Stomach (tissue), 9 donors: ENCODE results near the gene STK11IP. TPM values are rescaled to one million over a fixed set of nuclear protein-coding genes. Genes with fewer than 3 reads are reported as not detected.

Experiments used
- DNase-seq, 2 donors: peaks; one replicate each; pipeline versions ENCODE4 v3.0.0 to v3.0.0-alpha.2; 2013 to 2019
- H3K27ac ChIP-seq, 5 donors: fragments of 200-600 bp in 4 of 5; sonication (generic) in 4 of 5; one replicate each; pipeline ENCODE4 v1.5.1; 2013 to 2019; ENCODE audit warnings: mild to moderate bottlenecking in 1 of 5, moderate library complexity in 1 of 5
- H3K27me3 ChIP-seq, 3 donors: fragments of 200-600 bp; sonication (generic); one replicate each; pipeline ENCODE4 v1.5.1; 2017 to 2019; ENCODE audit warnings: mixed run types in 1 of 3
- H3K36me3 ChIP-seq, 4 donors: fragments of 200-600 bp; sonication (generic); 1 replicate in 3 of 4; 2 replicates in 1 of 4; pipeline ENCODE4 v1.5.1; 2016 to 2019
- H3K4me1 ChIP-seq, 4 donors: fragments of 200-600 bp; sonication (generic); one replicate each; pipeline ENCODE4 v1.5.1; 2016 to 2019
- H3K4me3 ChIP-seq, 4 donors: fragments of 200-600 bp; sonication (generic) in 3 of 4; one replicate each; pipeline ENCODE4 v1.5.1; 2016 to 2019; ENCODE audit warnings: mild to moderate bottlenecking in 1 of 4
- H3K9me3 ChIP-seq, 4 donors: fragments of 200-600 bp; sonication (generic); one replicate each; pipeline ENCODE4 v1.5.1; 2016 to 2019
- CTCF ChIP-seq, 7 experiments: fragments of 450-650 bp in 4 of 7; fragments of 200-600 bp in 3 of 7; sonication (generic) in 3 of 7; IDR thresholded peaks; one replicate each; pipeline ENCODE4 v1.5.1; 2016 to 2019; ENCODE audit warnings: antibody characterized with exemption in 7 of 7, control low read depth in 2 of 7, mild to moderate bottlenecking in 1 of 7
- EP300 ChIP-seq: sonication (generic); formaldehyde crosslinking; IDR thresholded peaks from one replicate; pipeline ENCODE4 v1.6.1; 2017; ENCODE audit warnings: antibody characterized with exemption
- POLR2A ChIP-seq, 4 donors: fragments of 450-650 bp; IDR thresholded peaks; one replicate each; pipeline ENCODE4 v1.6.1; 2016; ENCODE audit warnings: antibody characterized with exemption in 4 of 4, control low read depth in 2 of 4, mild to moderate bottlenecking in 1 of 4, moderate library complexity in 1 of 4
- POLR2AphosphoS5 ChIP-seq, 3 donors: sonication (generic); formaldehyde crosslinking; IDR thresholded peaks; one replicate each; pipeline ENCODE4 v1.6.1; 2016; ENCODE audit warnings: antibody characterized with exemption in 3 of 3
- WGBS, 5 donors: extraction: QIAGEN DNeasy Blood & Tissue Kit in 3 of 5; methylation state at CpG; one replicate each; pipeline versions ENCODE4 v1.1.5 to v1.1.7; 2013 to 2018; 5-methylcytosine and 5-hydroxymethylcytosine counted together
- intact Hi-C: fragments of 100-400 bp; cut with DNase I; formaldehyde crosslinking; loops from one replicate; pipeline ENCODE4 v1.15.1; 2023; ENCODE audit warnings: low total_unique reads
- polyA plus RNA-seq, 3 donors: library from polyadenylated mRNA; stranded (reverse); fragments of 200-250 nt; gene quantifications; one replicate each; pipeline ENCODE4 v1.2.3, GENCODE V29; 2013
- total RNA-seq, 5 donors: library from RNA; depleted of rRNA; stranded (reverse); fragments of >200 nt; gene quantifications; one replicate each; pipeline versions ENCODE4 v1.1.0 to v1.2.3, GENCODE V29; 2014 to 2016
- donor health status: healthy with polysubstance abuse.
- donor health status: Bipolar disorder and iron deficiency.
- donor health status: healthy.

STK11IP gene
- total and polyA plus RNA-seq, 8 donors, result 6.8 to 89.5 (median 14.6) TPM

GRCh38 chr2:219578811-219579613, 18.6 kb upstream of the STK11IP start:
- DNase-seq, result no peak
- no peak overlapping the region for H3K4me3 ChIP-seq
- H3K27ac ChIP-seq, result no peak overlapping the region
- TF ChIP-seq CTCF (IDR thresholded peaks at IDR 0.05), result no peak
- no peak for TF ChIP-seq POLR2AphosphoS5 (IDR thresholded peaks at IDR 0.05)
- TF ChIP-seq POLR2A (IDR thresholded peaks at IDR 0.05), result no peak
- TF ChIP-seq EP300, result no peak
- peaks cover 0 to 42% (median 6%) of the 10 kb centered on the region in 3 donors for H3K27me3 ChIP-seq
- no peaks in the 10 kb centered on the region for H3K36me3 ChIP-seq
- 74 to 84% (median 79%) methylated on average over 8 of the region's 8 CpGs for WGBS, 5 donors
- H3K9me3 ChIP-seq, result no peaks in the 10 kb centered on the region
- intact Hi-C loops, result no loop called here
- peaks cover 0 to 4% (median 0%) of the 10 kb centered on the region in 4 donors for H3K4me1 ChIP-seq

- 59 to 100% (median 74%) methylated on average over 1 to 2 of the region's 2 CpGs for WGBS, 5 donors
- intact Hi-C loops, result no loop called here
- H3K27me3 ChIP-seq, result peaks cover 0 to 30% (median 6%) of the 10 kb centered on the region in 3 donors
- H3K36me3 ChIP-seq, result no peaks in the 10 kb centered on the region
- H3K4me1 ChIP-seq, result peaks cover 0 to 4% (median 0%) of the 10 kb centered on the region in 4 donors
- DNase-seq, result no peak
- H3K9me3 ChIP-seq, result no peaks in the 10 kb centered on the region
- no peak overlapping the region for H3K27ac ChIP-seq
- no peak overlapping the region for H3K4me3 ChIP-seq
- TF ChIP-seq POLR2AphosphoS5 (IDR thresholded peaks at IDR 0.05) (no peak), CTCF (IDR thresholded peaks at IDR 0.05) (no peak), POLR2A (IDR thresholded peaks at IDR 0.05) (no peak), EP300 (no peak)
These were observed 16.3 kb upstream of the STK11IP start for GRCh38 chr2:219581346-219581745.

GRCh38 chr2:219591091-219591490, 6.6 kb upstream of the STK11IP start:
- no peak overlapping the region for H3K4me3 ChIP-seq
- H3K36me3 ChIP-seq, result no peaks in the 10 kb centered on the region
- H3K27me3 ChIP-seq, result peaks cover 0 to 2% (median 0%) of the 10 kb centered on the region in 3 donors
- H3K27ac ChIP-seq, result no peak overlapping the region
- WGBS, 5 donors, result 55 to 93% (median 58%) methylated on average over 4 of the region's 4 CpGs
- intact Hi-C loops, result no loop called here
- no peak for TF ChIP-seq POLR2AphosphoS5 (IDR thresholded peaks at IDR 0.05)
- no peak for TF ChIP-seq CTCF (IDR thresholded peaks at IDR 0.05)
- TF ChIP-seq EP300, result no peak
- H3K9me3 ChIP-seq, result no peaks in the 10 kb centered on the region
- DNase-seq, result no peak
- no peaks in the 10 kb centered on the region for H3K4me1 ChIP-seq

- H3K9me3 ChIP-seq, result no peaks in the 10 kb centered on the region
- H3K4me3 ChIP-seq, result no peak overlapping the region
- TF ChIP-seq POLR2AphosphoS5 (IDR thresholded peaks at IDR 0.05) (no peak), CTCF (IDR thresholded peaks at IDR 0.05) (no peak), EP300 (no peak), POLR2A (IDR thresholded peaks at IDR 0.05) (no peak)
- H3K36me3 ChIP-seq, result no peaks in the 10 kb centered on the region
- intact Hi-C loops, result no loop called here
- H3K27ac ChIP-seq, result no peak overlapping the region
- H3K4me1 ChIP-seq, result peaks cover 0 to 10% (median 8%) of the 10 kb centered on the region in 4 donors
- 73 to 88% (median 80%) methylated on average over 6 of the region's 6 CpGs for WGBS, 5 donors
- no peaks in the 10 kb centered on the region for H3K27me3 ChIP-seq
- no peak for DNase-seq
These were observed 4.9 kb upstream of the STK11IP start for GRCh38 chr2:219592736-219593135.
